ENCODE measurements around the gene TRIM15. TPM values are rescaled to one million over a fixed set of nuclear protein-coding genes. Genes with fewer than 3 reads are reported as not detected.

The TRIM15 gene
- total RNA-seq, 3 donors from 2014 or later (not counting 1 experiment from before 2014, with no cell fraction given), result not detected

DNA sequence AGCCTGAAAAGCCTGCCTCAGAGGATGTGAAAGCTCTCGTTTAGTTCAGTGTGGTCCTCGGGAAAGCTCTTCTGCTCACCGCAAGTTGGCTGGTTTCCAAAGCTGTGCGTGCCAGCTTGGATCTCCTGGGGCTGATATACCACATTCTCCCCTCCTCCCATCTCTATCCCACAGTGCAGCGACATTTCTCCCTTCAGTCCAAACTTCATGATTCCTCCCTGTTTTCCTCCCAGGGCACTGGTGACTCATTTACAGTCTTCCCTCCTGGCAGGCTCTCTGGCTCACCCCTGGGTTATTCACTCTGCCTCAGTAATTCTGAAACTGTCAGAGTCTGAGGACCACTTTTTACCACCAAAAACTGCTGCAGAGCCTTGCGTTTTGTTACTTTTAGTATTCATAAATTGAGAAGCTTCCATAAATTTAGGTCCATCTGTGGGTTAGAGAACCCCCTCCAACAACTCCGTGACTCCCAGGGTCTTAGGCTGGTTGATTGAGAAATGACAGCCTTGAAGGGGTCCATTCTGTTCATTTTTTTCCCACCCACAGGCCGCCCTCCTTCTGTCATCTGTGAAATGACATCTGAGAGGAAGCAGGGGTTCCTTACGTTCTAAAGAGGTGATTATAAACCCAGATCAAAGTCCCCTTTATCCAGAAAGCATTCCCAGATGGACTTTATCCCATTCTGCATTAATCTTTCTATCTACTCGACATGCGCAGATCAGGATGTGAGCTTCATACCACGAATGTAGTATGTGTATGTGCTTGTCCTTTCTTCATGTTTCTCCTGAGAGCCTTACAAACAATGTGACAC is 8.4 kb upstream of the TRIM15 start:
- no peak overlapping the region for H3K4me3 Mint-ChIP-seq
- no peaks in the 10 kb centered on the region for H3K9me3 Mint-ChIP-seq
- Histone ChIP-seq H3K4me1 (ENCODE audit: control insufficient read depth, insufficient read depth, low read length) (no peaks in the 10 kb centered on the region), H3K36me3 (ENCODE audit: control insufficient read depth, insufficient read depth, low read length) (no peaks in the 10 kb centered on the region), H3K27me3 (ENCODE audit: control insufficient read depth, insufficient read depth, low read length) (peaks cover 5% of the 10 kb centered on the region), H3K27ac (ENCODE audit: low read length) (no peak overlapping the region), H3K4me3 (ENCODE audit: low read length) (no peak overlapping the region), H3K9me3 (ENCODE audit: control insufficient read depth, insufficient read depth, low read length) (no peaks in the 10 kb centered on the region)
- peaks cover 4 to 5% of the 10 kb centered on the region in 2 donors for H3K4me1 Mint-ChIP-seq
- intact Hi-C loops (cut with micrococcal nuclease), result no loop called here
- no peak for DNase-seq
- no peaks in the 10 kb centered on the region for H3K36me3 Mint-ChIP-seq
- H3K27me3 Mint-ChIP-seq (ENCODE audit: low read depth in 2 of 2), result peaks cover 18 to 46% of the 10 kb centered on the region in 2 donors
- no peak for TF ChIP-seq CTCF (IDR thresholded peaks at IDR 0.05)
- no peak overlapping the region for H3K27ac Mint-ChIP-seq
- 84% methylated on average over 7 of the region's 12 CpGs for WGBS (ENCODE audit: insufficient coverage)
- no peak for ATAC-seq

DNA sequence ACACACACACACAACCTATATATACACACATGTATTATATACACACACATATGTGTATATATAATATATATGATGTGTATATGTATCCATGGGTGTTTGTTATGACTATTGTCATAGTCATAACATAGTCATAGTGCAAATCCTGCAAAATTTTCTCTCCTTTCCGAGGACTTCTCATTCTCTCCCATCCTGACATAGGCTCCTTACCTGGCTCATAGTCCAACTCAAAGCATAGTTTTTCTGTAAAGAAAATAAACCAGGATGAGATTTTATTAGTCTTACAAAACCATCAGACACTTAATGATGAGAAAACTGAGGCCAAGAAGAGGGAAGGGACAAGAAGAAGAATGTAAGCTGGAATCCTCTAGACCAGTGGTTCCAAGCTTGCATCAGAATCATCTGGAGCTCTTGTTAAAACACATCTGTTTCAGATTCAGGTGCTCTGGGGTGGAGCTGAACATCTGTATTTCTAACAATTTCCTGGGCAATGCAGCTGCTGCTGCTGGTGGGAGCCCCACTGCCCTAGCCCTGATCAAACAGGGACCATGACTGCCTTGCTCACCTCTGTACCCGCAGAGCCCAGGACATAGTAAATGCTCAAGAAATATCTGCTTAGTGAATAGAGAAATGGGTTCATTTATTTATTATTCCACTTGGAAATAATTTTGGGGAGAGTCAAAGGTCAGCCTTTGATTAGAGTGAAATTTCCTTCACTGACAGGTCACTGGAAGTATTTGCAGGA is 7.7 kb upstream of the TRIM15 start:
- intact Hi-C loops (cut with micrococcal nuclease), result no loop called here

GRCh38 chr6:30156262-30156599 is 7.1 kb upstream of the TRIM15 start:
- no CpG with 5 or more reads among the region's 4 CpGs for WGBS (ENCODE audit: insufficient coverage)
- H3K9me3 Mint-ChIP-seq, result no peaks in the 10 kb centered on the region
- no peak for TF ChIP-seq CTCF (IDR thresholded peaks at IDR 0.05)
- H3K4me1 Mint-ChIP-seq, result peaks cover 4 to 5% of the 10 kb centered on the region in 2 donors
- no peaks in the 10 kb centered on the region for H3K9me3 ChIP-seq (ENCODE audit: control insufficient read depth, insufficient read depth, low read length)
- no peak overlapping the region for H3K4me3 ChIP-seq (ENCODE audit: low read length)
- H3K36me3 ChIP-seq (ENCODE audit: control insufficient read depth, insufficient read depth, low read length), result no peaks in the 10 kb centered on the region
- H3K36me3 Mint-ChIP-seq, result no peaks in the 10 kb centered on the region
- H3K27me3 Mint-ChIP-seq (ENCODE audit: low read depth in 2 of 2), result peaks cover 18 to 46% of the 10 kb centered on the region in 2 donors
- no peak overlapping the region for H3K4me3 Mint-ChIP-seq
- H3K27me3 ChIP-seq (ENCODE audit: control insufficient read depth, insufficient read depth, low read length), result peaks cover 5% of the 10 kb centered on the region
- no peak overlapping the region for H3K27ac Mint-ChIP-seq
- H3K27ac ChIP-seq (ENCODE audit: low read length), result no peak overlapping the region
- intact Hi-C loops (cut with micrococcal nuclease), result no loop called here
- DNase-seq (no peak), ATAC-seq (no peak)
- H3K4me1 ChIP-seq (ENCODE audit: control insufficient read depth, insufficient read depth, low read length), result no peaks in the 10 kb centered on the region

More for the DNA sequence above, 7.7 kb upstream of the TRIM15 start:
- H3K4me3 ChIP-seq (ENCODE audit: low read length), result no peak overlapping the region
- no peaks in the 10 kb centered on the region for H3K36me3 ChIP-seq (ENCODE audit: control insufficient read depth, insufficient read depth, low read length)
- H3K27ac Mint-ChIP-seq, result no peak overlapping the region
- no peak for DNase-seq
- no peak for ATAC-seq
- H3K9me3 Mint-ChIP-seq, result no peaks in the 10 kb centered on the region
- H3K27me3 Mint-ChIP-seq (ENCODE audit: low read depth in 2 of 2), result peaks cover 18 to 46% of the 10 kb centered on the region in 2 donors
- no peak for TF ChIP-seq CTCF (IDR thresholded peaks at IDR 0.05)
- H3K4me1 ChIP-seq (ENCODE audit: control insufficient read depth, insufficient read depth, low read length), result no peaks in the 10 kb centered on the region
- H3K4me3 Mint-ChIP-seq, result no peak overlapping the region
- 94% methylated on average over 1 of the region's 2 CpGs for WGBS (ENCODE audit: insufficient coverage)
- H3K27ac ChIP-seq (ENCODE audit: low read length), result no peak overlapping the region
- peaks cover 5% of the 10 kb centered on the region for H3K27me3 ChIP-seq (ENCODE audit: control insufficient read depth, insufficient read depth, low read length)
- H3K4me1 Mint-ChIP-seq, result peaks cover 4 to 5% of the 10 kb centered on the region in 2 donors
- no peaks in the 10 kb centered on the region for H3K9me3 ChIP-seq (ENCODE audit: control insufficient read depth, insufficient read depth, low read length)
- H3K36me3 Mint-ChIP-seq, result no peaks in the 10 kb centered on the region

All from natural killer cell (primary cell).